Natural killer cell (primary cell): ENCODE results near the gene CALB2. TPM values are rescaled to one million over a fixed set of nuclear protein-coding genes. Genes with fewer than 3 reads are reported as not detected.

Experiments
- ATAC-seq, 3 donors: fragments of 150-1000 bp in 2 of 3; fragments of 200-7000 bp in 1 of 3; cut with Tn5 transposase; 1 replicate in 1 of 3; 2 replicates in 2 of 3; pipeline ENCODE4 v1.10.0; 2021; ENCODE audit warnings: mild to moderate bottlenecking in 2 of 3, moderate library complexity in 2 of 3
- DNase-seq, 2 donors: peaks; one replicate each; pipeline versions ENCODE4 v3.0.0 to v3.0.0-alpha.2; 2013 to 2021; ENCODE audit warnings: mixed read lengths in 1 of 2
- H3K27ac ChIP-seq: one replicate; pipeline ENCODE4 v1.5.1; 2013; ENCODE audit warnings: mild to moderate bottlenecking, low read length
- H3K27me3 ChIP-seq: one replicate; pipeline ENCODE4 v1.6.1; 2013; ENCODE audit warnings: low read length; ENCODE audit not compliant: control insufficient read depth, insufficient read depth
- H3K36me3 ChIP-seq: one replicate; pipeline ENCODE4 v1.6.1; 2013; ENCODE audit warnings: low read length; ENCODE audit not compliant: control insufficient read depth, insufficient read depth
- H3K4me1 ChIP-seq: one replicate; pipeline ENCODE4 v1.6.1; 2013; ENCODE audit warnings: low read length; ENCODE audit not compliant: control insufficient read depth, insufficient read depth
- H3K4me3 ChIP-seq: one replicate; pipeline ENCODE4 v1.5.1; 2013; ENCODE audit warnings: low read length
- H3K9me3 ChIP-seq: one replicate; pipeline ENCODE4 v1.6.1; 2013; ENCODE audit warnings: low read length; ENCODE audit not compliant: control insufficient read depth, insufficient read depth
- H3K27ac Mint-ChIP-seq, 2 donors: one replicate each; pipeline ENCODE4 v1.8.0; 2022; ENCODE audit warnings: mild to moderate bottlenecking in 2 of 2, mixed read lengths in 2 of 2, moderate library complexity in 1 of 2
- H3K27me3 Mint-ChIP-seq, 2 donors: one replicate each; pipeline ENCODE4 v1.8.0; 2022; ENCODE audit warnings: low read depth in 2 of 2, mixed read lengths in 2 of 2
- H3K36me3 Mint-ChIP-seq: one replicate; pipeline ENCODE4 v1.8.0; 2022; ENCODE audit warnings: mixed read lengths
- H3K4me1 Mint-ChIP-seq, 2 donors: one replicate each; pipeline ENCODE4 v1.8.0; 2022; ENCODE audit warnings: mixed read lengths in 2 of 2
- H3K4me3 Mint-ChIP-seq: one replicate; pipeline ENCODE4 v1.8.0; 2022; ENCODE audit warnings: mild to moderate bottlenecking, moderate library complexity, mixed read lengths
- H3K9me3 Mint-ChIP-seq, 2 donors: one replicate each; pipeline ENCODE4 v1.8.0; 2022; ENCODE audit warnings: mixed read lengths in 2 of 2
- WGBS: methylation state at CpG from one replicate; pipeline ENCODE4 v1.1.7; 2013; ENCODE audit warnings: missing lambda C conversion rate; ENCODE audit not compliant: insufficient coverage; 5-methylcytosine and 5-hydroxymethylcytosine counted together
- intact Hi-C: fragments of 100-400 bp; cut with micrococcal nuclease; formaldehyde crosslinking; loops from one replicate; pipeline ENCODE4 v1.14.2; 2022
- total RNA-seq, 4 donors: library from RNA; stranded (reverse); fragments of 120-200 nt in 1 of 4; gene quantifications; one replicate each; pipeline versions ENCODE4 v1.2.3 to v1.2.4, GENCODE V29; 2013 to 2022
- TF ChIP-seq, protein P1 (sequence below): fragments of 200-600 bp; IDR thresholded peaks from one replicate; pipeline ENCODE4 v1.8.0; 2022; ENCODE audit warnings: antibody characterized with exemption

Gene CALB2
- total RNA-seq, 3 donors from 2014 or later (not counting 1 experiment from before 2014, with no cell fraction given), result not detected

- no peak overlapping the region for H3K27ac Mint-ChIP-seq
- ATAC-seq (no peak), DNase-seq (no peak)
- Histone ChIP-seq H3K36me3 (no peaks in the 10 kb centered on the region), H3K27ac (no peak overlapping the region), H3K9me3 (no peaks in the 10 kb centered on the region), H3K4me3 (no peak overlapping the region), H3K4me1 (no peaks in the 10 kb centered on the region), H3K27me3 (no peaks in the 10 kb centered on the region)
- H3K4me1 Mint-ChIP-seq, result no peaks in the 10 kb centered on the region
- peaks cover 30 to 39% of the 10 kb centered on the region in 2 donors for H3K27me3 Mint-ChIP-seq
- TF ChIP-seq, protein P1, sequence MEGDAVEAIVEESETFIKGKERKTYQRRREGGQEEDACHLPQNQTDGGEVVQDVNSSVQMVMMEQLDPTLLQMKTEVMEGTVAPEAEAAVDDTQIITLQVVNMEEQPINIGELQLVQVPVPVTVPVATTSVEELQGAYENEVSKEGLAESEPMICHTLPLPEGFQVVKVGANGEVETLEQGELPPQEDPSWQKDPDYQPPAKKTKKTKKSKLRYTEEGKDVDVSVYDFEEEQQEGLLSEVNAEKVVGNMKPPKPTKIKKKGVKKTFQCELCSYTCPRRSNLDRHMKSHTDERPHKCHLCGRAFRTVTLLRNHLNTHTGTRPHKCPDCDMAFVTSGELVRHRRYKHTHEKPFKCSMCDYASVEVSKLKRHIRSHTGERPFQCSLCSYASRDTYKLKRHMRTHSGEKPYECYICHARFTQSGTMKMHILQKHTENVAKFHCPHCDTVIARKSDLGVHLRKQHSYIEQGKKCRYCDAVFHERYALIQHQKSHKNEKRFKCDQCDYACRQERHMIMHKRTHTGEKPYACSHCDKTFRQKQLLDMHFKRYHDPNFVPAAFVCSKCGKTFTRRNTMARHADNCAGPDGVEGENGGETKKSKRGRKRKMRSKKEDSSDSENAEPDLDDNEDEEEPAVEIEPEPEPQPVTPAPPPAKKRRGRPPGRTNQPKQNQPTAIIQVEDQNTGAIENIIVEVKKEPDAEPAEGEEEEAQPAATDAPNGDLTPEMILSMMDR, result no peak
- intact Hi-C loops, result no loop called here
- no peaks in the 10 kb centered on the region for H3K9me3 Mint-ChIP-seq
- no peak overlapping the region for H3K4me3 Mint-ChIP-seq
- 62% methylated on average over 9 of the region's 12 CpGs for WGBS
- H3K36me3 Mint-ChIP-seq, result no peaks in the 10 kb centered on the region
These were observed 68.5 kb downstream of the CALB2 start for GRCh38 chr16:71426880-71427615.

- H3K36me3 ChIP-seq, result no peaks in the 10 kb centered on the region
- Mint-ChIP-seq H3K27me3 (peaks cover 30 to 39% of the 10 kb centered on the region in 2 donors), H3K36me3 (no peaks in the 10 kb centered on the region), H3K27ac (no peak overlapping the region), H3K4me1 (no peaks in the 10 kb centered on the region), H3K4me3 (no peak overlapping the region), H3K9me3 (no peaks in the 10 kb centered on the region)
- H3K9me3 ChIP-seq, result no peaks in the 10 kb centered on the region
- ATAC-seq (no peak), DNase-seq (no peak)
- intact Hi-C loops, result no loop called here
- TF ChIP-seq, protein P1, result no peak
- H3K27ac ChIP-seq, result no peak overlapping the region
- H3K4me1 ChIP-seq, result no peaks in the 10 kb centered on the region
- H3K4me3 ChIP-seq, result no peak overlapping the region
- H3K27me3 ChIP-seq, result no peaks in the 10 kb centered on the region
These were observed 69.9 kb downstream of the CALB2 start for GRCh38 chr16:71428385-71428784.

GRCh38 chr16:71428883-71429282 is 70.4 kb downstream of the CALB2 start:
- no peaks in the 10 kb centered on the region for H3K36me3 ChIP-seq
- intact Hi-C loops, result no loop called here
- 96% methylated on average over 2 of the region's 2 CpGs for WGBS
- no peaks in the 10 kb centered on the region for H3K9me3 ChIP-seq
- no peaks in the 10 kb centered on the region for H3K36me3 Mint-ChIP-seq
- no peak overlapping the region for H3K27ac ChIP-seq
- DNase-seq (no peak), ATAC-seq (no peak)
- no peaks in the 10 kb centered on the region for H3K9me3 Mint-ChIP-seq
- H3K27me3 ChIP-seq, result no peaks in the 10 kb centered on the region
- TF ChIP-seq, protein P1, result no peak
- H3K27me3 Mint-ChIP-seq, result peaks cover 29 to 36% of the 10 kb centered on the region in 2 donors
- no peak overlapping the region for H3K27ac Mint-ChIP-seq
- H3K4me3 Mint-ChIP-seq, result no peak overlapping the region
- H3K4me1 ChIP-seq, result no peaks in the 10 kb centered on the region
- H3K4me1 Mint-ChIP-seq, result no peaks in the 10 kb centered on the region
- H3K4me3 ChIP-seq, result no peak overlapping the region

DNA sequence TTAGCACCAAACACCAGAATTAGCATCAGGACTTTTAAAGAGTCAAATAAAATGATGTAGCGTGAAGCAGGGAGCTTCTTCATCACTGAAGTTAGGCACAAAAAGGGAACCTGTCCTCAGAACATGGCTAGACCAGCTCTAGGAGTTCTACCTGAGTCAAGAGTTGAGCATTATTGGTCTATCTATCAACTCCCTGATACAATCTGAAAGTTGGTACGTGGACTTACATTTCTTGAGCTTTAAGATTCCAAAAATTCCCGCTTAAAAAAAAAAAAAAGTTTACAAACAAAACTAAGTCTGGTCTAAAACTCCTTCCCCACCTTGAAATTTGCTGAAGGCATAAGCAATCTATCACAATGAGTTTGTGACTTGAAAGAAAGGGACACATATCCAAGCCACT is 71.1 kb downstream of the CALB2 start:
- H3K27ac Mint-ChIP-seq, result no peak overlapping the region
- no peaks in the 10 kb centered on the region for H3K9me3 Mint-ChIP-seq
- Histone ChIP-seq H3K4me3 (no peak overlapping the region), H3K9me3 (no peaks in the 10 kb centered on the region), H3K4me1 (no peaks in the 10 kb centered on the region), H3K27me3 (no peaks in the 10 kb centered on the region), H3K36me3 (no peaks in the 10 kb centered on the region), H3K27ac (no peak overlapping the region)
- H3K27me3 Mint-ChIP-seq, result peaks cover 25 to 29% of the 10 kb centered on the region in 2 donors
- intact Hi-C loops, result no loop called here
- WGBS, result 91% methylated on average over 3 of the region's 3 CpGs
- TF ChIP-seq, protein P1, result no peak
- no peak for ATAC-seq
- no peak overlapping the region for H3K4me3 Mint-ChIP-seq
- H3K36me3 Mint-ChIP-seq, result no peaks in the 10 kb centered on the region
- H3K4me1 Mint-ChIP-seq, result no peaks in the 10 kb centered on the region
- no peak for DNase-seq
